Heart left ventricle (tissue), 16 donors: ENCODE measurements around the gene TIFAB. TPM values are rescaled to one million over a fixed set of nuclear protein-coding genes. Genes with fewer than 3 reads are reported as not detected.
A peak's percentile ranks its signal among the peaks of the same experiment; 100 is the strongest.

Experiments
- ATAC-seq, 4 donors: fragments of 200-7000 bp; cut with Tn5 transposase; one replicate each; pipeline ENCODE4 v1.9.1; 2020 to 2022; ENCODE audit warnings: moderate library complexity in 4 of 4, mild to moderate bottlenecking in 3 of 4, moderate number of reproducible peaks in 1 of 4
- DNase-seq, 5 donors: peaks; one replicate each; pipeline ENCODE4 v3.0.0-alpha.2; 2020
- H3K27ac ChIP-seq, 12 donors: fragments of 200-600 bp; sonication (generic) in 4 of 12; one replicate each; pipeline versions ENCODE4 v1.5.0 to v1.8.0; 2016 to 2022; ENCODE audit warnings: mild to moderate bottlenecking in 2 of 12
- H3K27me3 ChIP-seq, 9 donors: fragments of 200-600 bp; sonication (generic) in 2 of 9; one replicate each; pipeline versions ENCODE4 v1.5.1 to v1.8.0; 2016 to 2022; ENCODE audit warnings: mild to moderate bottlenecking in 3 of 9
- H3K36me3 ChIP-seq, 9 donors: fragments of 200-600 bp; sonication (generic) in 2 of 9; one replicate each; pipeline versions ENCODE4 v1.5.0 to v1.8.0; 2018 to 2022; ENCODE audit warnings: mild to moderate bottlenecking in 2 of 9
- H3K4me1 ChIP-seq, 12 donors: fragments of 200-600 bp; sonication (generic) in 4 of 12; one replicate each; pipeline versions ENCODE4 v1.5.0 to v1.8.0; 2016 to 2022; ENCODE audit warnings: mild to moderate bottlenecking in 3 of 12
- H3K4me3 ChIP-seq, 12 donors: fragments of 200-600 bp; sonication (generic) in 4 of 12; one replicate each; pipeline versions ENCODE4 v1.5.0 to v1.8.0; 2017 to 2022; ENCODE audit warnings: mild to moderate bottlenecking in 9 of 12, moderate library complexity in 4 of 12
- H3K9me3 ChIP-seq, 12 donors: fragments of 200-600 bp; sonication (generic) in 4 of 12; one replicate each; pipeline versions ENCODE4 v1.5.0 to v1.8.0; 2016 to 2022; ENCODE audit warnings: mild to moderate bottlenecking in 1 of 12
- POLR2A ChIP-seq, 2 donors: fragments of 450-650 bp; IDR thresholded peaks; one replicate each; pipeline ENCODE4 v1.6.1; 2017; ENCODE audit warnings: antibody characterized with exemption in 2 of 2, mild to moderate bottlenecking in 2 of 2, moderate library complexity in 2 of 2
- WGBS, 4 donors: extraction: QIAGEN DNeasy Blood & Tissue Kit in 2 of 4; methylation state at CpG; one replicate each; pipeline versions ENCODE4 v1.1.5 to v1.1.7; 2013 to 2018; 5-methylcytosine and 5-hydroxymethylcytosine counted together
- intact Hi-C, 10 donors: fragments of 100-400 bp; cut with DNase I; formaldehyde crosslinking; loops; one replicate each; pipeline versions ENCODE4 v1.11.1 to v1.14.2; 2022
- polyA plus RNA-seq, 2 donors: library from polyadenylated mRNA; stranded (reverse); fragments of 200-250 nt; gene quantifications; one replicate each; pipeline ENCODE4 v1.2.3, GENCODE V29; 2013
- total RNA-seq, 9 donors: library from RNA; depleted of rRNA in 2 of 9; stranded (reverse); fragments of >200 nt in 2 of 9; fragmentation: NEBNext Ultra II Directional in 3 of 9; extraction: Animal tissue kit (Norgen Biotek cat#: 25700) in 3 of 9; gene quantifications; one replicate each; pipeline versions ENCODE4 v1.1.0 to v1.2.4, GENCODE V29; 2016 to 2023
- TF ChIP-seq, protein P1 (sequence below), 12 donors: fragments of 200-600 bp; sonication (generic) in 4 of 12; IDR thresholded peaks; one replicate each; pipeline versions ENCODE4 v1.5.0 to v1.8.0; 2018 to 2022; ENCODE audit warnings: antibody characterized with exemption in 12 of 12, mild to moderate bottlenecking in 5 of 12
- donor health status: ischemic (EF 13 %, LVEDD 7.1; RV severe dilation, severe dysfunction).
- donor health status: healthy with polysubstance abuse.
- donor health status: DM: no; HTN: yes; CAD: no.
- donor health status: DM: no; HTN: no; CAD: no.
- donor health status: ischemic (EF 25% LVEDD 6.9; RV normal size, moderate dysfunction).
- donor health status: ischemic (EF 25% LVEDD 5.7; RV mildly dilated, moderate dysfunction).
- donor health status: healthy.
- donor health status: DM: yes; HTN: yes; CAD: no.
- donor health status: ischemic (EF 35%, LVEDD 5.7; RV mildly dilated, moderate dysfunction).
- donor health status: nonischemic (EF 11% LVEDD 7.7; RV severe dilation, severe dysfunction).
- donor health status: DM: yes; HTN: yes; CAD: no.
- donor health status: PGD.
- donor health status: ischemic (EF 29% LVEDD 5.4; RV normal size, mild dysfunction).
- donor health status: nonischemic (EF 23%, LVEDD 6.1; RV moderate dilation, normal function).

Gene TIFAB
- total and polyA plus RNA-seq, 11 donors, result 0.01 to 1.3 (median 0.38) TPM; not detected in 7

GRCh38 chr5:135429301-135430134, 22.6 kb downstream of the TIFAB start:
- 32 to 47% (median 39%) methylated on average over 12 of the region's 12 CpGs for WGBS, 4 donors
- Histone ChIP-seq H3K4me3 (no peak overlapping the region), H3K27me3 (no peaks in the 10 kb centered on the region), H3K9me3 (peaks cover 0 to 12% (median 0%) of the 10 kb centered on the region in 12 donors), H3K36me3 (no peaks in the 10 kb centered on the region), H3K27ac (peak overlapping the region in 5 of 12 donors; percentile 17 to 53 (median 43)), H3K4me1 (peaks cover 0 to 47% (median 15%) of the 10 kb centered on the region in 12 donors)
- ATAC-seq, result peak; percentile 80 to 94 (median 92)
- DNase-seq, result peak in 4 of 5 donors; percentile 60 to 88 (median 76)
- intact Hi-C loops, result loop anchor here in 4 of 10 donors (5.0 to 10.0 kb wide), 5 partner anchors 57 to 235 kb away; no protein-coding TSS in a partner anchor
- TF ChIP-seq POLR2A (IDR thresholded peaks at IDR 0.05), result no peak
- TF ChIP-seq, protein P1, sequence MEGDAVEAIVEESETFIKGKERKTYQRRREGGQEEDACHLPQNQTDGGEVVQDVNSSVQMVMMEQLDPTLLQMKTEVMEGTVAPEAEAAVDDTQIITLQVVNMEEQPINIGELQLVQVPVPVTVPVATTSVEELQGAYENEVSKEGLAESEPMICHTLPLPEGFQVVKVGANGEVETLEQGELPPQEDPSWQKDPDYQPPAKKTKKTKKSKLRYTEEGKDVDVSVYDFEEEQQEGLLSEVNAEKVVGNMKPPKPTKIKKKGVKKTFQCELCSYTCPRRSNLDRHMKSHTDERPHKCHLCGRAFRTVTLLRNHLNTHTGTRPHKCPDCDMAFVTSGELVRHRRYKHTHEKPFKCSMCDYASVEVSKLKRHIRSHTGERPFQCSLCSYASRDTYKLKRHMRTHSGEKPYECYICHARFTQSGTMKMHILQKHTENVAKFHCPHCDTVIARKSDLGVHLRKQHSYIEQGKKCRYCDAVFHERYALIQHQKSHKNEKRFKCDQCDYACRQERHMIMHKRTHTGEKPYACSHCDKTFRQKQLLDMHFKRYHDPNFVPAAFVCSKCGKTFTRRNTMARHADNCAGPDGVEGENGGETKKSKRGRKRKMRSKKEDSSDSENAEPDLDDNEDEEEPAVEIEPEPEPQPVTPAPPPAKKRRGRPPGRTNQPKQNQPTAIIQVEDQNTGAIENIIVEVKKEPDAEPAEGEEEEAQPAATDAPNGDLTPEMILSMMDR (IDR thresholded peaks at IDR 0.05), result no peak

DNA sequence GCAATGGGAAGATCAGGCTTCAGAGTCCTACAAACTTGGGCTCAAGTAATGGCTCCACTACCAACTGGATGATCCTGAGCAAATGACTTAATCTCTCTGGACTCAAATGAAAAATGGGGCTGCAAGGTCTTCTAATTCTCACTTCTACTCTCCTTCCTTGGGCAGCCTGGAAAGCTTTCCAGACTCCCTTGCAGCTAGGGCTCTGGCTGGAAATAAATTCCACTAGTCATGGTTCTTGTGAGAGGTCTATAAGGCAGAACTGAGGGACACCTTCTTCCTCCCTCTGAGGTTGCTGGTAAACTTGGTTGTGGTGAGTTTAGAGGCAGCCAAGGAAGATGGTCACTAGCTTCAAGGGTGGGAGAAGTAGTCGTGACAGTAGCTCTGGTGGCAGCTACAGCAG, 23.6 kb downstream of the TIFAB start:
- H3K4me1 ChIP-seq, result peaks cover 0 to 47% (median 12%) of the 10 kb centered on the region in 12 donors
- ATAC-seq, result no peak
- intact Hi-C loops, result loop anchor here in 4 of 10 donors (5.0 to 10.0 kb wide), 5 partner anchors 56 to 234 kb away; no protein-coding TSS in a partner anchor

DNA sequence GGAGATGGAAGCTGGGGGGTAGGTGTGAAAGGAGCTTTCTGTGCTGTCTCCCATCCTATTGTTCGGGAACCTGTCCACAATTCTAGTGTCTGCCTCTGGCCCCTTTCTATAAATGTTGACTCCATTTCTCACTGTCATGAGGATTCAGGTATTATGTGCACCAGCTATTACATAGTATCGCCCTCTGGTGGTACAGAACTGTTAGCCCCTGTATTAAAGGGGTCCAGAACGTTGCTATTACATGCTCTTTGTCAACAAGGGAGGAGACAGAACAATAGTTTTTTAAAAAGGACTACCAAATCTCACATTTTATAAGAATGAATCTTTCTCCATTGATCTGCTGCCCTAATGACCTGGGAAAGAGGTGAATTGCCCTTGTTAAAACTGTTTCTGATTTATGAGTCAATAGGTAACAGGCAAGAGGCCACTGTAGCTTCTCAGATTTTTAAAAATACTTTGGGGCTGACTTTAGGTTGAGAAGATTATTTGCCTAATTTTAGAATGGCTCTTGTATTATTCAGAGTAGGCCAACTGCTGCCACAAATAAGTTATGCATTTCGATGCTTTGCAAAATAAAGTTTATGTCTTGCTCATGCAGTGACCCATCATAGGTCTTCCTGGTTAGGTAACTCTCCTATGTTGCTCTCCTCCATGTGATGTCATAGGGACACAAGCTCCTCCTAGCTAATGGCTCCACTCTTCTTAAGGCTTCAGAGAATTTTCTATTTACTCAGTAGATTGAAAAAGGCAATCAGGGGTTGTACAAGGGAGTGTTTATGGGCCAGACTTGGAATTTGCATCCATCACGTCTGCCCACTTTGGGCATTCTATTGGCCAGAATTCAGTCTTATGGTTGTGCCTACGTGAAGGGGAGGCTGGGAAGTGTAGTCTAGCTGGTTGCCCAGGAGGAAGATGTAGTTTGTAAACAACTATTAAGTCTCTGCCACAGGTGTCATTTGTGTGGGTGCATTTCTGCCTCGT, 25.8 kb downstream of the TIFAB start:
- ATAC-seq (peak; percentile 34 to 64 (median 55)), DNase-seq (no peak)
- H3K27me3 ChIP-seq, result no peaks in the 10 kb centered on the region
- peaks cover 0 to 46% (median 10%) of the 10 kb centered on the region in 12 donors for H3K4me1 ChIP-seq
- intact Hi-C loops, result loop anchor here in 4 of 10 donors (5.0 to 10.0 kb wide), 5 partner anchors 54 to 232 kb away; no protein-coding TSS in a partner anchor
- no peaks in the 10 kb centered on the region for H3K36me3 ChIP-seq
- WGBS, 4 donors, result 51 to 59% (median 55%) methylated on average over 7 of the region's 7 CpGs
- no peak overlapping the region for H3K4me3 ChIP-seq
- TF ChIP-seq, protein P1 (IDR thresholded peaks at IDR 0.05), result peak; percentile 57 to 76 (median 64)
- no peak for TF ChIP-seq POLR2A (IDR thresholded peaks at IDR 0.05)
- H3K27ac ChIP-seq, result peak overlapping the region in 1 of 12 donors; percentile 69
- peaks cover 0 to 12% (median 0%) of the 10 kb centered on the region in 12 donors for H3K9me3 ChIP-seq

More for the DNA sequence above, 23.6 kb downstream of the TIFAB start:
- Histone ChIP-seq H3K9me3 (peaks cover 0 to 12% (median 0%) of the 10 kb centered on the region in 12 donors), H3K36me3 (no peaks in the 10 kb centered on the region), H3K4me3 (no peak overlapping the region), H3K27ac (no peak overlapping the region), H3K27me3 (no peaks in the 10 kb centered on the region)
- 75 to 92% (median 82%) methylated on average over 1 of the region's 1 CpG for WGBS, 4 donors
- DNase-seq, result no peak
- TF ChIP-seq POLR2A (IDR thresholded peaks at IDR 0.05), result no peak
- TF ChIP-seq, protein P1 (IDR thresholded peaks at IDR 0.05), result no peak
